Sigmoid colon (tissue), 7 donors: Measurements from ENCODE around the gene ACSL6. TPM values are rescaled to one million over a fixed set of nuclear protein-coding genes. Genes with fewer than 3 reads are reported as not detected.

Experiments used
- DNase-seq: peaks from one replicate; pipeline ENCODE4 v3.0.0-alpha.2; 2019
- H3K27ac ChIP-seq, 4 donors: fragments of 200-600 bp; sonication (generic); one replicate each; pipeline ENCODE4 v1.5.1; 2016 to 2019; ENCODE audit warnings: mild to moderate bottlenecking in 1 of 4
- H3K27me3 ChIP-seq, 3 donors: fragments of 200-600 bp; sonication (generic); one replicate each; pipeline ENCODE4 v1.5.1; 2019; ENCODE audit warnings: mild to moderate bottlenecking in 1 of 3
- H3K36me3 ChIP-seq, 4 donors: fragments of 200-600 bp; sonication (generic); one replicate each; pipeline ENCODE4 v1.5.1; 2016 to 2019
- H3K4me1 ChIP-seq, 4 donors: fragments of 200-600 bp; sonication (generic); one replicate each; pipeline ENCODE4 v1.5.1; 2017 to 2019
- H3K4me3 ChIP-seq, 4 donors: fragments of 200-600 bp; sonication (generic); one replicate each; pipeline ENCODE4 v1.5.1; 2017 to 2019; ENCODE audit warnings: mild to moderate bottlenecking in 2 of 4, moderate library complexity in 1 of 4
- H3K9me3 ChIP-seq, 4 donors: fragments of 200-600 bp in 3 of 4; sonication (generic) in 3 of 4; one replicate each; pipeline versions ENCODE4 v1.5.1 to v1.6.1; 2013 to 2019
- EP300 ChIP-seq, 4 donors: sonication (generic); formaldehyde crosslinking; IDR thresholded peaks; one replicate each; pipeline ENCODE4 v1.6.1; 2017; ENCODE audit warnings: antibody characterized with exemption in 4 of 4
- POLR2A ChIP-seq, 2 donors: fragments of 450-650 bp; IDR thresholded peaks; one replicate each; pipeline ENCODE4 v1.6.1; 2016; ENCODE audit warnings: antibody characterized with exemption in 2 of 2, mild to moderate bottlenecking in 2 of 2, moderate library complexity in 2 of 2
- POLR2AphosphoS5 ChIP-seq, 4 donors: sonication (generic); formaldehyde crosslinking; IDR thresholded peaks; one replicate each; pipeline ENCODE4 v1.6.1; 2017; ENCODE audit warnings: antibody characterized with exemption in 4 of 4
- WGBS, 2 donors: extraction: QIAGEN DNeasy Blood & Tissue Kit; methylation state at CpG; one replicate each; pipeline ENCODE4 v1.1.7; 2013; 5-methylcytosine and 5-hydroxymethylcytosine counted together
- intact Hi-C: fragments of 100-400 bp; cut with DNase I; formaldehyde crosslinking; loops from one replicate; pipeline ENCODE4 v1.15.1; 2023
- polyA plus RNA-seq, 3 donors: library from polyadenylated mRNA; stranded (reverse); fragments of 200-250 nt; gene quantifications; one replicate each; pipeline ENCODE4 v1.2.3, GENCODE V29; 2013
- total RNA-seq, 4 donors: library from RNA; depleted of rRNA; stranded (reverse); fragments of >200 nt; gene quantifications; one replicate each; pipeline ENCODE4 v1.1.0, GENCODE V29; 2016
- TF ChIP-seq, protein P1 (sequence below), 4 experiments: fragments of 450-650 bp in 3 of 4; fragments of 200-600 bp in 1 of 4; IDR thresholded peaks; one replicate each; pipeline ENCODE4 v1.5.1; 2016 to 2019; ENCODE audit warnings: antibody characterized with exemption in 4 of 4, mild to moderate bottlenecking in 3 of 4, moderate library complexity in 2 of 4
- donor health status: healthy with polysubstance abuse.
- donor health status: Bipolar disorder and iron deficiency.
- donor health status: healthy.

Gene ACSL6
- total and polyA plus RNA-seq, 7 donors = 0.16 to 5.5 (median 1.8) TPM; not detected in 2

DNA sequence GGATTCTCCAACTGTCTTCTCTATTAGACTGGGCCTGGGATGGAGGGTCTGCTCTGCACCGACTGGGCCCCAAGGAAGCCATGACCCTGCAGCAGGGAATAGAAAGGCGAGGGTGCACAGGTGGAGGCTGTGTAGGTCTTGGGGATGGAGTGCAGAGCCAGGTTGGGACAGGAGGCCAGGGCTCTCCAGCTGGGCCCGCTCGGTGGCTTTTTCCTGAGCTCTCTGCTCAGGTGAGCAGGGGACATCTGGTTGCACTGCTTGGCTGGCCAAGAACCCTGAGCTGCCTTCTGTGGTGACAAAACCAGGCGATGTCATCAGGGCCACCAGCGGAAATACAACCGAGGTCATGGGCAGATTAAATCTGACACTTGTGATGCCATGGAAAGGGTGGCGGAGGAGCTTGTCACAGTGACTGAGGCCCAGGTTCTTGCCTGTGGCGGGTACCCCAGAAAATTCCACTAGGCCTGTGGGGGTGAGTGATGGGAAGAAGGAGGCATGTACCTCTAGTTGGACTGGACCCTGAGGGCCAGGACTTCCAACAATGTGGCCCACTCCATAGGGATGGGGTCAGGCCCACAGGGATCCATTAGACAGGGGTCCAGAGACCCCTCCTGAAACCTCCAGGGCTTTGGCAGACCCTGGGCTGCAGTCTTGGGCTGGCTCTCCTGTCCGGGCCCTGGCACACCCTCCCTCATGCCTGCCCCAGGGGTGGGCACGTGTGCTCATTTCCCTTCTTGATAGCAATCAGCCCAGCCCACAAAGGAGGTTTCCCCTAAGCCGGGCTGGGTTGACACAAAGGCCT lies 44.6 kb upstream of the ACSL6 start:
- Histone ChIP-seq H3K27ac (no peak overlapping the region), H3K36me3 (no peaks in the 10 kb centered on the region), H3K9me3 (no peaks in the 10 kb centered on the region), H3K27me3 (no peaks in the 10 kb centered on the region), H3K4me1 (no peaks in the 10 kb centered on the region), H3K4me3 (no peak overlapping the region)
- DNase-seq = peak; percentile 61
- 75 to 78% methylated on average over 12 of the region's 12 CpGs for WGBS, 2 donors
- TF ChIP-seq POLR2A (IDR thresholded peaks at IDR 0.05) = no peak
- TF ChIP-seq, protein P1, sequence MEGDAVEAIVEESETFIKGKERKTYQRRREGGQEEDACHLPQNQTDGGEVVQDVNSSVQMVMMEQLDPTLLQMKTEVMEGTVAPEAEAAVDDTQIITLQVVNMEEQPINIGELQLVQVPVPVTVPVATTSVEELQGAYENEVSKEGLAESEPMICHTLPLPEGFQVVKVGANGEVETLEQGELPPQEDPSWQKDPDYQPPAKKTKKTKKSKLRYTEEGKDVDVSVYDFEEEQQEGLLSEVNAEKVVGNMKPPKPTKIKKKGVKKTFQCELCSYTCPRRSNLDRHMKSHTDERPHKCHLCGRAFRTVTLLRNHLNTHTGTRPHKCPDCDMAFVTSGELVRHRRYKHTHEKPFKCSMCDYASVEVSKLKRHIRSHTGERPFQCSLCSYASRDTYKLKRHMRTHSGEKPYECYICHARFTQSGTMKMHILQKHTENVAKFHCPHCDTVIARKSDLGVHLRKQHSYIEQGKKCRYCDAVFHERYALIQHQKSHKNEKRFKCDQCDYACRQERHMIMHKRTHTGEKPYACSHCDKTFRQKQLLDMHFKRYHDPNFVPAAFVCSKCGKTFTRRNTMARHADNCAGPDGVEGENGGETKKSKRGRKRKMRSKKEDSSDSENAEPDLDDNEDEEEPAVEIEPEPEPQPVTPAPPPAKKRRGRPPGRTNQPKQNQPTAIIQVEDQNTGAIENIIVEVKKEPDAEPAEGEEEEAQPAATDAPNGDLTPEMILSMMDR (IDR thresholded peaks at IDR 0.05) = no peak
- no peak for TF ChIP-seq EP300 (IDR thresholded peaks at IDR 0.05)
- TF ChIP-seq POLR2AphosphoS5 (IDR thresholded peaks at IDR 0.05) = no peak
- intact Hi-C loops = no loop called here

DNA sequence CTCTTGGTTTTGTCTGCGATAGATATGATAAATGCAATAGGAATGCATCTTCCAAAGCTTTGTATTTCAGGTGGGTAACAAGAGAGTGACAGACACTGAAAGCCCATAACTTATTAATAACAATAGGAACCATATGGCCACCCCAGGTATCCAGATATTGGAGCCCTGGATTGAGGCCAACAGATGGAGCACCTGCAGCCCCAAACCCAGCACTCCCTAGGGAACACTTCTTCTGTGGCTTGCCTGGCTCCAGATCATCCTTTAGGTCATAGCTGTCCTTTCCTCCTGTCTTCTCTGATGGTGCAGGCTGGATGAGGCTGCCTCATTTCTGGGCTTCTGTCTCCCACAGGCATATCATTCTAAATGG lies 44.0 kb upstream of the ACSL6 start:
- no peak for DNase-seq
- TF ChIP-seq EP300 (IDR thresholded peaks at IDR 0.05) = no peak
- TF ChIP-seq POLR2A (IDR thresholded peaks at IDR 0.05) = no peak
- no peaks in the 10 kb centered on the region for H3K4me1 ChIP-seq
- H3K4me3 ChIP-seq = no peak overlapping the region
- H3K9me3 ChIP-seq = no peaks in the 10 kb centered on the region
- H3K27me3 ChIP-seq = no peaks in the 10 kb centered on the region
- intact Hi-C loops = no loop called here
- no peak overlapping the region for H3K27ac ChIP-seq
- no peaks in the 10 kb centered on the region for H3K36me3 ChIP-seq
- WGBS, 2 donors = 99 to 100% methylated on average over 1 of the region's 1 CpG

DNA sequence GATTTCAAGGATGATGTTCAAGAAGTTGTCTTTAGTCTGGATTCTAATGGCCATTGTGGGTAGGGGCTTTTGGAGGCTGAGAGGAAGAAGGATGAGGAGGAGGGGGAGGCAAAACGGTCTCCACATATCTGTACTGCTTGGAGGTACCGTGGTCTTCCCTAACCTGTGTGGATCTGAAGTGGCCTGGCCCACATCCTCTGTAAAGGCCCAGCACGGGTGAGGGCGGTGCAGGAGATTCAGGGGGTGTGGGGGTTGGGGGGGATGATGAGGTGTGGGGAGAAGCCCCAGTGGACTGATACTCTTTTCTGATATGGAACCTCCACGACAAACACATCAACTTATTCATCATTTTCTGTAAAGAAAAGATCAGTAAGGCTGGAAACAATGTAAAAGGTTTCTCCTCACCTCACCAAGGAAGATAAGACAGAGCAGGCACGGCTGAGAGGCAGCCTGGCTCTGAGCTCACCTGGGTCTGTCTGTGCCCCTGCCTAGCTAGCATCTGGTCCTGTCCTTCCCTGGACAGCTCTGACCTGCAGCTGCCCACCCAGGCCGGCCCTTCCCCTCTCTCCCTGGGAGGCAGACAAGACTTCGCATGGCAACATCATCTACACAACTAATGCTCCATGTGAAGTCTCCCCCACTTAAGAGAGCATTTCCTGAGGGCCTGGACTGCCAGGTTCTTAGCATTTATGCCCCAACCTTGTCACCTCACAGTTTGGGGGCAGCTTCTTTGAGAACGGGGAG lies 43.4 kb upstream of the ACSL6 start:
- no peak overlapping the region for H3K4me3 ChIP-seq
- 72 to 77% methylated on average over 9 of the region's 9 CpGs for WGBS, 2 donors
- H3K36me3 ChIP-seq = no peaks in the 10 kb centered on the region
- no peak overlapping the region for H3K27ac ChIP-seq
- no peaks in the 10 kb centered on the region for H3K4me1 ChIP-seq
- intact Hi-C loops = no loop called here
- no peaks in the 10 kb centered on the region for H3K9me3 ChIP-seq
- peak; percentile 51 for DNase-seq
- no peaks in the 10 kb centered on the region for H3K27me3 ChIP-seq
- TF ChIP-seq EP300 (IDR thresholded peaks at IDR 0.05) = no peak
- TF ChIP-seq POLR2A (IDR thresholded peaks at IDR 0.05) = no peak
- TF ChIP-seq, protein P1 (IDR thresholded peaks at IDR 0.05) = no peak
- no peak for TF ChIP-seq POLR2AphosphoS5 (IDR thresholded peaks at IDR 0.05)

DNA sequence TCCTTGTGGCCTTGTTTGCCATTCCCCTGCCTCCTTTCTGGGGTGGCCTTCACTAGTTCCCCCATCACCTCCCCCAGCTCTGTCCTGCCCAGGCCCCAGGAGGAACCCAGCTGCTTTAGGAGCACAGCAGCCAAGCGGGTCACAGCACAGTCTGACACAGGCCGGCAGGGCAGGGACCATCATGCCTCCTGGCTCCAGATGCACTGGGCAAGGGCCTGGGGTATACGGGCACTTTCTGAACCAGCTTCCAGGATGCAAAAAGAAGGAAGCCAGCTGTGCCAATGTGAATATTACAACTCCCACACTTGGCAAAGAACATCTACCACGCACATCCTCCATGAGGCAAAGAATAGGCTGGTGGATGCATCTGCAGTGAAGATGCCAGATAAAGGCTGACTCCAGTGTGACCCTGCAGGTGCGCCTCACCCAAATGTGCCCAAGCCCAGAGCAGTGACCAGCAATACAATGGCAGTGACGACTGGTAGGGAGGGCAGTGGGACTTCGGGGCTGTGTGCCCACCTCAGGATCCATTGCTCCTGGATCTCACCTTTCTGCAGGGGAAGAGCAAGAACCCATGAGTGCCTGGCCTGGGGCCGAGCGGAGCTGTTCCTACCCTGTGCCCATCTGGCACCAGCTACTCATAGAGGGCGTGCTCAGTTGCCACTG lies 42.7 kb upstream of the ACSL6 start:
- no peak for DNase-seq
- whole genome bisulfite sequencing, 2 donors = 89% methylated on average over 10 of the region's 10 CpGs
- Histone ChIP-seq H3K9me3 (no peaks in the 10 kb centered on the region), H3K27ac (no peak overlapping the region), H3K36me3 (no peaks in the 10 kb centered on the region), H3K27me3 (no peaks in the 10 kb centered on the region), H3K4me1 (no peaks in the 10 kb centered on the region), H3K4me3 (no peak overlapping the region)
- TF ChIP-seq EP300 (IDR thresholded peaks at IDR 0.05) = no peak
- TF ChIP-seq, protein P1 (IDR thresholded peaks at IDR 0.05) = no peak
- no peak for TF ChIP-seq POLR2A (IDR thresholded peaks at IDR 0.05)
- no peak for TF ChIP-seq POLR2AphosphoS5 (IDR thresholded peaks at IDR 0.05)
- intact Hi-C loops = no loop called here

DNA sequence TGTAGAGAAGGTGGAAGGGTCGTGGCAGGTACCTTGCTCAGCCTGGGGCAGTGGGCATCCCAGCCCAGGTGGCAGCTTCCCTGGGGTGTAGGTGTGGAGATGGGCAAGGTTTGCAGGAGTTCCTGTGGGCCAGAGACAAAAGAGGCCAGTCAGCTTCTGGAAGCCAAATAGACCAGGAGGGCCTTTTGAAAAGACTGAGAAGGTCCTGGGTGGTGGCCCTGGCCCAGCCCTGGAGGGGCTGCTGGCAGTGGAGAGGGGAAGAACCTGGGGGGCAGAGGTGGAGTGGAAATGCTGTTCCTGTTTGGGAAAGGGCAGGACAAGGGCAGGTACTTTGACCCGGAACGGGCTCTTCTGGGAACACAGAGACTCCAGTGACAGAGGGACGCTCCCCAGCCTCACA lies 42.0 kb upstream of the ACSL6 start:
- H3K27me3 ChIP-seq = no peaks in the 10 kb centered on the region
- TF ChIP-seq POLR2A (IDR thresholded peaks at IDR 0.05) (no peak), EP300 (IDR thresholded peaks at IDR 0.05) (no peak), POLR2AphosphoS5 (IDR thresholded peaks at IDR 0.05) (no peak)
- TF ChIP-seq, protein P1 (IDR thresholded peaks at IDR 0.05) = no peak
- intact Hi-C loops = no loop called here
- no peaks in the 10 kb centered on the region for H3K36me3 ChIP-seq
- no peaks in the 10 kb centered on the region for H3K4me1 ChIP-seq
- DNase-seq = no peak
- H3K9me3 ChIP-seq = no peaks in the 10 kb centered on the region
- WGBS, 2 donors = 78 to 85% methylated on average over 4 of the region's 4 CpGs
- no peak overlapping the region for H3K4me3 ChIP-seq
- H3K27ac ChIP-seq = no peak overlapping the region
